ENCODE data around the gene CASP2. TPM values are rescaled to one million over a fixed set of nuclear protein-coding genes. Genes with fewer than 3 reads are reported as not detected.

CASP2 gene
- total and polyA plus RNA-seq, 2 of the 13 experiments (the other 11 are each of a cell fraction or from before 2014, with no cell fraction given), result 10.2 to 13.7 TPM

- TF ChIP-seq, protein P1, sequence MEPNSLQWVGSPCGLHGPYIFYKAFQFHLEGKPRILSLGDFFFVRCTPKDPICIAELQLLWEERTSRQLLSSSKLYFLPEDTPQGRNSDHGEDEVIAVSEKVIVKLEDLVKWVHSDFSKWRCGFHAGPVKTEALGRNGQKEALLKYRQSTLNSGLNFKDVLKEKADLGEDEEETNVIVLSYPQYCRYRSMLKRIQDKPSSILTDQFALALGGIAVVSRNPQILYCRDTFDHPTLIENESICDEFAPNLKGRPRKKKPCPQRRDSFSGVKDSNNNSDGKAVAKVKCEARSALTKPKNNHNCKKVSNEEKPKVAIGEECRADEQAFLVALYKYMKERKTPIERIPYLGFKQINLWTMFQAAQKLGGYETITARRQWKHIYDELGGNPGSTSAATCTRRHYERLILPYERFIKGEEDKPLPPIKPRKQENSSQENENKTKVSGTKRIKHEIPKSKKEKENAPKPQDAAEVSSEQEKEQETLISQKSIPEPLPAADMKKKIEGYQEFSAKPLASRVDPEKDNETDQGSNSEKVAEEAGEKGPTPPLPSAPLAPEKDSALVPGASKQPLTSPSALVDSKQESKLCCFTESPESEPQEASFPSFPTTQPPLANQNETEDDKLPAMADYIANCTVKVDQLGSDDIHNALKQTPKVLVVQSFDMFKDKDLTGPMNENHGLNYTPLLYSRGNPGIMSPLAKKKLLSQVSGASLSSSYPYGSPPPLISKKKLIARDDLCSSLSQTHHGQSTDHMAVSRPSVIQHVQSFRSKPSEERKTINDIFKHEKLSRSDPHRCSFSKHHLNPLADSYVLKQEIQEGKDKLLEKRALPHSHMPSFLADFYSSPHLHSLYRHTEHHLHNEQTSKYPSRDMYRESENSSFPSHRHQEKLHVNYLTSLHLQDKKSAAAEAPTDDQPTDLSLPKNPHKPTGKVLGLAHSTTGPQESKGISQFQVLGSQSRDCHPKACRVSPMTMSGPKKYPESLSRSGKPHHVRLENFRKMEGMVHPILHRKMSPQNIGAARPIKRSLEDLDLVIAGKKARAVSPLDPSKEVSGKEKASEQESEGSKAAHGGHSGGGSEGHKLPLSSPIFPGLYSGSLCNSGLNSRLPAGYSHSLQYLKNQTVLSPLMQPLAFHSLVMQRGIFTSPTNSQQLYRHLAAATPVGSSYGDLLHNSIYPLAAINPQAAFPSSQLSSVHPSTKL (CRISPR knock-in tag; IDR thresholded peaks at IDR 0.05), result peak; percentile 28; the same call in 1 of the 2 replicates
- TF ChIP-seq ZNF629 (CRISPR knock-in tag; conservative IDR thresholded peaks at IDR 0.05) (no peak), MXI1 (IDR thresholded peaks at IDR 0.05; ENCODE audit: borderline replicate concordance, low read depth, low read length) (peak; percentile 93; the same call in 2 of the 3 replicates), NFYB (CRISPR knock-in tag; IDR thresholded peaks at IDR 0.05) (no peak), RFX3 (CRISPR knock-in tag; IDR thresholded peaks at IDR 0.05) (peak; percentile 64), MXD4 (CRISPR knock-in tag; IDR thresholded peaks at IDR 0.05) (peak; percentile 33; the same call in 1 of the 2 replicates), MBNL3 (CRISPR knock-in tag; conservative IDR thresholded peaks at IDR 0.05) (no peak), MAX (IDR thresholded peaks at IDR 0.05) (peak; percentile 29; the same call in 1 of the 2 replicates), HOXD1 (CRISPR knock-in tag; IDR thresholded peaks at IDR 0.05) (no peak), ARID3A (IDR thresholded peaks at IDR 0.05; ENCODE audit: low read depth, low read length) (0 out of 2 replicates have a peak, but pooled peaks have one; percentile 33), SOX6 (IDR thresholded peaks at IDR 0.05) (no peak), SOX6 (CRISPR knock-in tag; IDR thresholded peaks at IDR 0.05) (0 out of 2 replicates have a peak, but pooled peaks have one; percentile 13), ZNF232 (CRISPR knock-in tag; IDR thresholded peaks at IDR 0.05; ENCODE audit: borderline replicate concordance) (no peak), ZNF563 (CRISPR knock-in tag; IDR thresholded peaks at IDR 0.05) (no peak), SOX5 (CRISPR knock-in tag; IDR thresholded peaks at IDR 0.05; ENCODE audit: borderline replicate concordance) (peak; percentile 32; the same call in 1 of the 2 replicates)
- TF ChIP-seq, protein P2, sequence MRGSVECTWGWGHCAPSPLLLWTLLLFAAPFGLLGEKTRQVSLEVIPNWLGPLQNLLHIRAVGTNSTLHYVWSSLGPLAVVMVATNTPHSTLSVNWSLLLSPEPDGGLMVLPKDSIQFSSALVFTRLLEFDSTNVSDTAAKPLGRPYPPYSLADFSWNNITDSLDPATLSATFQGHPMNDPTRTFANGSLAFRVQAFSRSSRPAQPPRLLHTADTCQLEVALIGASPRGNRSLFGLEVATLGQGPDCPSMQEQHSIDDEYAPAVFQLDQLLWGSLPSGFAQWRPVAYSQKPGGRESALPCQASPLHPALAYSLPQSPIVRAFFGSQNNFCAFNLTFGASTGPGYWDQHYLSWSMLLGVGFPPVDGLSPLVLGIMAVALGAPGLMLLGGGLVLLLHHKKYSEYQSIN (CRISPR knock-in tag; IDR thresholded peaks at IDR 0.05; ENCODE audit: borderline replicate concordance), result no peak
- TF ChIP-seq, protein P3, sequence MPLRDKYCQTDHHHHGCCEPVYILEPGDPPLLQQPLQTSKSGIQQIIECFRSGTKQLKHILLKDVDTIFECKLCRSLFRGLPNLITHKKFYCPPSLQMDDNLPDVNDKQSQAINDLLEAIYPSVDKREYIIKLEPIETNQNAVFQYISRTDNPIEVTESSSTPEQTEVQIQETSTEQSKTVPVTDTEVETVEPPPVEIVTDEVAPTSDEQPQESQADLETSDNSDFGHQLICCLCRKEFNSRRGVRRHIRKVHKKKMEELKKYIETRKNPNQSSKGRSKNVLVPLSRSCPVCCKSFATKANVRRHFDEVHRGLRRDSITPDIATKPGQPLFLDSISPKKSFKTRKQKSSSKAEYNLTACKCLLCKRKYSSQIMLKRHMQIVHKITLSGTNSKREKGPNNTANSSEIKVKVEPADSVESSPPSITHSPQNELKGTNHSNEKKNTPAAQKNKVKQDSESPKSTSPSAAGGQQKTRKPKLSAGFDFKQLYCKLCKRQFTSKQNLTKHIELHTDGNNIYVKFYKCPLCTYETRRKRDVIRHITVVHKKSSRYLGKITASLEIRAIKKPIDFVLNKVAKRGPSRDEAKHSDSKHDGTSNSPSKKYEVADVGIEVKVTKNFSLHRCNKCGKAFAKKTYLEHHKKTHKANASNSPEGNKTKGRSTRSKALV (CRISPR knock-in tag; IDR thresholded peaks at IDR 0.05), result no peak
Measured at GRCh38 chr7:143279186-143280098, 8.7 kb upstream of the CASP2 start (continued).
